GM19467 (cell line): ENCODE measurements around the gene RFFL.
A peak's percentile ranks its signal among the peaks of the same experiment; 100 is the strongest.

Experiments
- ATAC-seq: cut with Tn5 transposase; IDR thresholded peaks from one replicate; pipeline ENCODE4 v1.9.1; 2021; ENCODE audit warnings: mild to moderate bottlenecking, moderate library complexity; ENCODE audit not compliant: unreplicated experiment

Gene RFFL

DNA sequence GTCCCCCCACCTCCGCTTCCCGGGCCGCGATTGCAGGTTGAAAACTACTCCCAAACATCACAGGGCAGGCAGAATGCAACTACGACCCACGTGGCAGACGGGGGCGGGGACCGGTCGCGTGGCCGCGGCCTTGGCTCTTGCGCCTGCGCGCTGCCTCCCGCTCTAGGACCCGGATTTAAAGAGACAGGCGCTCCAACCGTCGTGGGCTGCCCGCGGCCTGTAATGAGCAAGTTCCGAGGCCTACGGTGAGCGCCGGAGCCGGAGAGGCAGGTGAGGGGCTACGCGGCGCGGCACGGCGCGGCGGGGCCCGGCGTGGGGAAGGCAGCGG lies 83.2 kb downstream of the RFFL start, which contains the start of gene LIG3:
Gene LIG3 (plus strand): TSS at position 160 of the 328 bp plus-strand sequence. CDS start 2,494 bp downstream, outside the sequence.
- peak; percentile 67 for ATAC-seq

DNA sequence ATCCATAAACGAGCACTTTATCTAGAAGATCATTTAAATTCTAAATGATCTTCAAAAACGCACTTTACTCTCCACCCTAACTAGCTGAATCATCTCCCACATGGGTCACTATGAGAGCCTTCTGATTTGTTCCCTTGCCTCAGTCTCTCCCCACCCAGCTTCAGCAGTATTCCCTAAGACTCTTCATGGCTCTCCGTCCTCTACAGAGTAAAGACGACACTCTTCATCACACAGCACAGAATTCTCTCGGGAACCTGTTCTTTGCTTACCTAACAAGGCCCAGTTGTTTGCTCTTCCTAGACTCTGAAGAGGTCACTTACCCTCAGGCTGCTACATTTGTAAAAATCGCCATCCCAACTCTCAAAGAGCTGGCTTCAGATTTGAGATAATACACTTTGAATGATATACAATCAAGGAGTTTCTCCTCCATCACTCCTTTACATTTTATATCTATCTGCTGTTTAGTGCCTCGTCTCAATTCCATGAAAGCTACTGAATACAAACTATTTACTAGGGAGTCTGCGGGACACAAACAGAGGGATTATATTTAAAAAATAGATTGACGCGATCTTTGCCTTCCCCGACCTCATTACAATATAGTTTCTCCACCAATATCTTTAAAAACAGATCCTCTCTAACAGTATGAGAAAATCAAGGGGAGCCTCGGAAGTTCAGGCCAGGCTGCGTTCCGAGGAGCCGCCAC lies 83.7 kb downstream of the RFFL start:
- no peak for ATAC-seq

DNA sequence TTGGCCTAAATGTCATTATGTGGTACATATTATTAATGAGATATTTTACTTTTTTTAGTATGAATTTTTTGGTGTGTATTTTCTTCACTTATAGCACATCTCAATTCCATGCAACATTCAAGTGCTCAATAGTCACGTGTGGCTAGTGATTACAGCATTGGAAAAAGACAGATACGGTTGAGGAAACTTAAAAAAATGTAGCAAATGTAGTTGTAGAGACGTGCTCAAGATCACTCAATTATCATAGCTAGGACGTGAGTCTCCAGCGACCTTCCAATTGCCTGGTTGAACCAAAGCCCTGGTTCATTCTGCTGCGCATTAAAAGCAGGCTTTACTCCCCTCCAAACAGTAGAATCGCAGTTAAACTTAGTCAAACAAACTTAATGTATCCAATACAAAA lies 84.4 kb downstream of the RFFL start:
- no peak for ATAC-seq

GRCh38 chr17:34974794-34975785 lies 88.4 kb downstream of the RFFL start:
- no peak for ATAC-seq

- no peak for ATAC-seq
Observed at GRCh38 chr17:34974179-34974578, 89.3 kb downstream of the RFFL start.

- ATAC-seq = peak; percentile 80
Observed at GRCh38 chr17:34961093-34961911, 102.2 kb downstream of the RFFL start, which contains the start of the genes CCT6B and ZNF830. CCT6B (minus strand) TSS chr17:34961460; CDS start chr17:34961393, 67 bp downstream. ZNF830 (plus strand) TSS chr17:34961540; CDS start chr17:34961567, 27 bp downstream.

DNA sequence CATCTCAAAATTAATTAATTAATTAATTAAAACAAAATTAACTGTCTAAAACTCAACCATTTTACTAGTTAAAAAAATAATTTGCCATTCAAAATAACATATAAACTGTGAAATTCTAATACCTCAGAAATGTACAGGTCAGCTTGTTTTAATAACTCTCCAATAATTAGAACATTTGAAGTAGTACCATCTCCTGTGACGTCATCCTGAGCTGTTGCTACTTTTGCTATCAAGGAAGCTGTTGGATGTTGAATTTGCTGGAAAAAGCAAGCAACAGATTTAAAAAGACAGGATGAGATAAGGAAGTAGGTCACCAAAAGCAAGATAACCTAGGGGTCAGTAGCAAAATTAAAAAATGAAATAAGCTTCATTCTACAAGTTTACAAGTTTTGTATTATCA lies 105.1 kb downstream of the RFFL start:
- no peak for ATAC-seq
